ENCODE data around the gene MCM9.

MCM9 gene

DNA sequence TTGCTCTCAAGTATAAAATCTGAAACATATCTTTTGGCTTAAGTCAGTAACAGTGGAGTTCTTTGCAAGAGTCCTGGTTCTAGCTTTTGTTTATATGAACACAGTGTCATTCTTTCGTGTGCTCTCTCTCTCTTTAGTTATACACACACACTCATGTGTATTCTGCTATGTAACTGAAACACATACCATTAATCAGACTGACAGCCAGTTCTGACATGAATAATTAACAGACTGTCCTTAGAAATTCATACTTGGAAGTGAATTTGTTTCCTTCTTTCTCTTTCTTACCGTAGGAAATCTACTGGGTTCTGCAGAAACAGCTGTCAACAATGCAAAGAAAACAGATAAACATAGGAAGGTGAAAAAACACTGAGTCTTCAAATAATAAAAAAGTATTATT lies 2.5 kb downstream of the MCM9 start:
- H3K4me1 ChIP-seq (ENCODE audit: control insufficient read depth in 1 of 2, insufficient read depth in 1 of 2, low read depth in 1 of 2, low read length in 1 of 2) = peaks cover 11 to 14% of the 10 kb centered on the region in 2 experiments
- H3K27me3 ChIP-seq = no peaks in the 10 kb centered on the region
- TF ChIP-seq, protein P1, sequence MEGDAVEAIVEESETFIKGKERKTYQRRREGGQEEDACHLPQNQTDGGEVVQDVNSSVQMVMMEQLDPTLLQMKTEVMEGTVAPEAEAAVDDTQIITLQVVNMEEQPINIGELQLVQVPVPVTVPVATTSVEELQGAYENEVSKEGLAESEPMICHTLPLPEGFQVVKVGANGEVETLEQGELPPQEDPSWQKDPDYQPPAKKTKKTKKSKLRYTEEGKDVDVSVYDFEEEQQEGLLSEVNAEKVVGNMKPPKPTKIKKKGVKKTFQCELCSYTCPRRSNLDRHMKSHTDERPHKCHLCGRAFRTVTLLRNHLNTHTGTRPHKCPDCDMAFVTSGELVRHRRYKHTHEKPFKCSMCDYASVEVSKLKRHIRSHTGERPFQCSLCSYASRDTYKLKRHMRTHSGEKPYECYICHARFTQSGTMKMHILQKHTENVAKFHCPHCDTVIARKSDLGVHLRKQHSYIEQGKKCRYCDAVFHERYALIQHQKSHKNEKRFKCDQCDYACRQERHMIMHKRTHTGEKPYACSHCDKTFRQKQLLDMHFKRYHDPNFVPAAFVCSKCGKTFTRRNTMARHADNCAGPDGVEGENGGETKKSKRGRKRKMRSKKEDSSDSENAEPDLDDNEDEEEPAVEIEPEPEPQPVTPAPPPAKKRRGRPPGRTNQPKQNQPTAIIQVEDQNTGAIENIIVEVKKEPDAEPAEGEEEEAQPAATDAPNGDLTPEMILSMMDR (IDR thresholded peaks at IDR 0.05) = no peak
- no peak overlapping the region for H3K4me3 ChIP-seq (ENCODE audit: low read depth in 1 of 2, low read length in 1 of 2)
- no peaks in the 10 kb centered on the region for H3K9me3 ChIP-seq
- H3K27ac ChIP-seq = no peak overlapping the region
- peaks cover 40% of the 10 kb centered on the region for H3K36me3 ChIP-seq

DNA sequence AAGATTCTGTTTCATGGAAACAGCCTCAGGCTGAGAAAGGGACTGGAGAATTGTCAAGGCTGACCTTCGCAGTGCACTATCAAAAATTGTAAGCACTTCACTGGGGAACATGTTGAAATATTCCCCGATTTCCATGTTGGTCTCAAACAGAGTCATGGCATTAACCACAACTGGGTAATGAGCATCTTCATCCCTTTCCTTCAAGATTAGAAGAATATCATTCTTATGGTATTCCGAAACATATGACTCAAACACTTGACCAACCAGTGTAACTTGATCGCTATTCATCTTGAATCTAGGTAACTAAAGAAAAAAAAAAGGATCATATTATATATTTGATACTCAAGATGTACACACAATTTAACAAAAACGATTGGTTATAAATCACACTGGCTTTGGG lies 3.5 kb downstream of the MCM9 start:
- H3K4me1 ChIP-seq (ENCODE audit: control insufficient read depth in 1 of 2, insufficient read depth in 1 of 2, low read depth in 1 of 2, low read length in 1 of 2) = peaks cover 11 to 14% of the 10 kb centered on the region in 2 experiments
- peaks cover 47% of the 10 kb centered on the region for H3K36me3 ChIP-seq
- H3K27ac ChIP-seq = no peak overlapping the region
- TF ChIP-seq, protein P1 (IDR thresholded peaks at IDR 0.05) = no peak
- no peak overlapping the region for H3K4me3 ChIP-seq (ENCODE audit: low read depth in 1 of 2, low read length in 1 of 2)
- H3K9me3 ChIP-seq = no peaks in the 10 kb centered on the region
- no peaks in the 10 kb centered on the region for H3K27me3 ChIP-seq

DNA sequence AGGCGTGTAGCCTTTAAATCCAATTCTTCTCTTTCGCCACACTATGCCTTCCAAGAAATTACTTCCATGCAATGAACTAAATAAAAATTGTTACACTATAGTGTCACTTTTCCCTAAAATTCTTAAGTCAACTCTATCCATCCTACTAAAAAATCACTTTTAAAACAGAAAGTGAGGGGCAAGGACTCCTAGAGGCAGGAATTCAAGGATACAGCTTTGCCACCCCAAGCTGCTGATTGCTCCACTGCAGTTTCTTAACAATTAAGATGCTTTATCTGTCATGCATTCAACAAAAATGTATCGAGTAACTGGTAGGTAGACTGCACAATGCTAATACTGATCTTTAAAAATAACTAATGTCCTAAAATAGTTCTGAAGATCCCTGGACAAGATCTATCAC lies 4.3 kb downstream of the MCM9 start:
- Histone ChIP-seq H3K27me3 (no peaks in the 10 kb centered on the region), H3K4me3 (ENCODE audit: low read depth in 1 of 2, low read length in 1 of 2) (no peak overlapping the region), H3K9me3 (no peaks in the 10 kb centered on the region), H3K36me3 (peaks cover 47% of the 10 kb centered on the region), H3K27ac (no peak overlapping the region), H3K4me1 (ENCODE audit: control insufficient read depth in 1 of 2, insufficient read depth in 1 of 2, low read depth in 1 of 2, low read length in 1 of 2) (peaks cover 11 to 12% of the 10 kb centered on the region in 2 experiments)
- TF ChIP-seq, protein P1 (IDR thresholded peaks at IDR 0.05) = no peak

DNA sequence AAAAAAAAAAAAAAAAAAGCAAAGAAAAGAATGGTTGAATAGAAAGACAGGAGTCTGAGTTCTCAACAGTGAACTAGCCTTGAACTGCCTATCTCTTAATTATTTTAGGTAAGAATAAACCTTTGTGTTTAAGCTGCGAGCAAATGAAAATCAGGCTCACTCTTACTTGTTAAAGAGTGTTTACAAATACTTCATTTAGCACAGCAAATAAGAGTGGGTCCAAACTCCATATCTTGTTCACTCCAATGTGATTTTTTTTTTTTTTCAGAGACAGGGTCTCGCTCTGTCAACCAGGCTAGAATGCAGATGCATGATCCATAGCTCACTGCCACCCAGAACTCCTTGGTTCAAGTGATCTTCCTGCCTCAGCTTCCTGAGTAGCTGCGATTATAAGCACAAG lies 11.9 kb downstream of the MCM9 start:
- no peaks in the 10 kb centered on the region for H3K4me1 ChIP-seq (ENCODE audit: control insufficient read depth in 1 of 2, insufficient read depth in 1 of 2, low read depth in 1 of 2, low read length in 1 of 2)
- H3K27ac ChIP-seq = no peak overlapping the region
- no peaks in the 10 kb centered on the region for H3K9me3 ChIP-seq
- no peaks in the 10 kb centered on the region for H3K27me3 ChIP-seq
- H3K36me3 ChIP-seq = peaks cover 86% of the 10 kb centered on the region
- no peak overlapping the region for H3K4me3 ChIP-seq (ENCODE audit: low read depth in 1 of 2, low read length in 1 of 2)
- TF ChIP-seq, protein P1 (IDR thresholded peaks at IDR 0.05) = no peak

DNA sequence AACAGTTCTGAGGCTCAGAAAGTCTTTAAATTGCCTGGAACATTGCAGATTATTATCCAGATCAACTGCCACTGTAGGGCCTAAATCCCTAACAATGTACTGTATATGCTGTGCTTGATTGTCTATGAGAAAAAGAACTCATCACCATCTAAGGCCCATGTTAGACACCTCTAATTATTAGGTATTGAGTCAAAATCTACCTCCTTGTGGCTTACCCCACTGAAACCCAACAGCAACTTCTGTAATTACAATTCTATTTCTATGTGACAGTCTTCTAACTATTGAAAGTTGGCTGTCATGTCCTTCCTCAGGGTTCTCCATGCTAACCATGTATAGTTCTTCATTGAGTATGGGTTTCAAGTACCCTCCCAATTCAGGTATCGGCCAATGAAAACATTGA lies 13.9 kb downstream of the MCM9 start:
- Histone ChIP-seq H3K27me3 (no peaks in the 10 kb centered on the region), H3K27ac (no peak overlapping the region), H3K4me1 (ENCODE audit: control insufficient read depth in 1 of 2, insufficient read depth in 1 of 2, low read depth in 1 of 2, low read length in 1 of 2) (no peaks in the 10 kb centered on the region), H3K9me3 (no peaks in the 10 kb centered on the region), H3K36me3 (peaks cover 90% of the 10 kb centered on the region), H3K4me3 (ENCODE audit: low read depth in 1 of 2, low read length in 1 of 2) (no peak overlapping the region)
- TF ChIP-seq, protein P1 (IDR thresholded peaks at IDR 0.05) = no peak

DNA sequence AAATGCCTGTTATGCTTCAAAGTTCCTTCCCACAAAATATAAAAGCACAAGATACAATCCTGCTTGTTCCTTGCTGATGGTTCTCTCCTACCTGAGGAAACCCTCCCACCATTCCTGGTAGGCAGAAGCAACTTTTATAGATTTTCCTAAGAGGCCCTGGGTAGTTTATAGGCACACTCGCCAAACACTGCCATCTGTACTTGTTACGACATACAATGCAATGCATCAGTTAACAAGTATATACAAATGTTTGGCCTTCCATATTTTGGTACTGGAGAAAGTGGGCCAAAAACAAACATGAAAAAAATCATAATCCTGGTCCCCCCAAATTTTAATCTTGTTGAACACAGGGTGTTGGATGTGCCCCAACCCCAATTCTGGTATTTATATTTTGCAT lies 16.6 kb downstream of the MCM9 start:
- Histone ChIP-seq H3K4me1 (ENCODE audit: control insufficient read depth in 1 of 2, insufficient read depth in 1 of 2, low read depth in 1 of 2, low read length in 1 of 2) (no peaks in the 10 kb centered on the region), H3K27me3 (no peaks in the 10 kb centered on the region), H3K4me3 (ENCODE audit: low read depth in 1 of 2, low read length in 1 of 2) (no peak overlapping the region), H3K9me3 (no peaks in the 10 kb centered on the region), H3K27ac (no peak overlapping the region), H3K36me3 (peaks cover 92% of the 10 kb centered on the region)
- TF ChIP-seq, protein P1 (IDR thresholded peaks at IDR 0.05) = no peak
